Calu3 (cell line): ENCODE measurements around the gene MUC13. TPM values are rescaled to one million over a fixed set of nuclear protein-coding genes. Genes with fewer than 3 reads are reported as not detected.

ENCODE experiments used
- BruUV-seq: library from RNA; stranded (reverse); fragments of 400-500 nt; replicated peaks from 2 replicates; lab custom pipeline; 2021; lab: Mats Ljungman, UMichigan
- CTCF ChIA-PET: fragments of 300-600 bp; sonication (Branson Sonifier 250); formaldehyde crosslinking; loops from one replicate; lab custom pipeline; 2022; ENCODE audit warnings: antibody characterized with exemption; lab: Charles Lee
- DNase-seq: peaks from one replicate; pipeline ENCODE4 v3.0.0; 2022
- H3K27ac Mint-ChIP-seq: one replicate; pipeline ENCODE4 v1.8.0; 2022; ENCODE audit warnings: mixed read lengths; ENCODE audit not compliant: unreplicated experiment
- H3K27me3 Mint-ChIP-seq: one replicate; pipeline ENCODE4 v1.8.0; 2022; ENCODE audit warnings: mixed read lengths; ENCODE audit not compliant: unreplicated experiment
- H3K36me3 Mint-ChIP-seq: one replicate; pipeline ENCODE4 v1.8.0; 2022; ENCODE audit warnings: mild to moderate bottlenecking, moderate library complexity, mixed read lengths; ENCODE audit not compliant: insufficient read depth, unreplicated experiment
- H3K4me1 Mint-ChIP-seq: one replicate; pipeline ENCODE4 v1.8.0; 2022; ENCODE audit warnings: mild to moderate bottlenecking, low read depth, mixed read lengths; ENCODE audit not compliant: unreplicated experiment
- H3K4me3 Mint-ChIP-seq: one replicate; pipeline ENCODE4 v1.8.0; 2022; ENCODE audit warnings: mild to moderate bottlenecking, low read depth, moderate library complexity, mixed read lengths; ENCODE audit not compliant: unreplicated experiment
- H3K9me3 Mint-ChIP-seq: one replicate; pipeline ENCODE4 v1.8.0; 2022; ENCODE audit warnings: low read depth, mixed read lengths; ENCODE audit not compliant: unreplicated experiment
- intact Hi-C: fragments of 100-400 bp; cut with micrococcal nuclease; formaldehyde crosslinking; loops from one replicate; pipeline ENCODE4 v1.10.0; 2022; ENCODE audit not compliant: unreplicated experiment
- total RNA-seq: library from RNA; stranded (reverse); gene quantifications from 2 replicates; pipeline ENCODE4 v1.2.3, GENCODE V29; 2022
- TF ChIP-seq, protein P1 (sequence below): fragments of 200-600 bp; IDR thresholded peaks from one replicate; pipeline ENCODE4 v1.8.0; 2022; ENCODE audit warnings: antibody characterized with exemption; ENCODE audit not compliant: unreplicated experiment

MUC13 gene
- total RNA-seq, 1 experiment from 2014 or later, result 25.8 TPM

DNA sequence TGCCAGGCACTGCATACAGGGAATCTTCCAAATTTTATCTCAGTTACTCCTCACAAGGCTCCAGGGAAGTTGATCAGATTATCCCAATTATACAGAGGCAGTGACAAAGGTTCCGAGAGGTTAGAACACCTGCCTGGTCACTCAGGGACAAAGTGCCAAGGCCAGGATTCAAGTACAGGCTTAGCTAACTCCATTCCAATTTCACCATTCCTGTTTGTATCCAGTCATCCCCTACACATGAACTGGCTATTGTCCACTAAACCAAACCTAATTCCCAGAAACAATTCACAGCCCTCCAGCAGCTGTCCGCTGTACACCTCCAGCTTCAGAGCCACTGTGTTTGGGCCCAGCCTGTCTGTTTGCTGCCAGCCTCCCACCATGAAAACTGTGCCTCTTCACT lies 16.0 kb downstream of the MUC13 start:
- no peak for DNase-seq
- Mint-ChIP-seq H3K9me3 (no peaks in the 10 kb centered on the region), H3K36me3 (no peaks in the 10 kb centered on the region), H3K4me1 (no peaks in the 10 kb centered on the region), H3K4me3 (no peak overlapping the region), H3K27ac (no peak overlapping the region), H3K27me3 (no peaks in the 10 kb centered on the region)
- TF ChIP-seq, protein P1, sequence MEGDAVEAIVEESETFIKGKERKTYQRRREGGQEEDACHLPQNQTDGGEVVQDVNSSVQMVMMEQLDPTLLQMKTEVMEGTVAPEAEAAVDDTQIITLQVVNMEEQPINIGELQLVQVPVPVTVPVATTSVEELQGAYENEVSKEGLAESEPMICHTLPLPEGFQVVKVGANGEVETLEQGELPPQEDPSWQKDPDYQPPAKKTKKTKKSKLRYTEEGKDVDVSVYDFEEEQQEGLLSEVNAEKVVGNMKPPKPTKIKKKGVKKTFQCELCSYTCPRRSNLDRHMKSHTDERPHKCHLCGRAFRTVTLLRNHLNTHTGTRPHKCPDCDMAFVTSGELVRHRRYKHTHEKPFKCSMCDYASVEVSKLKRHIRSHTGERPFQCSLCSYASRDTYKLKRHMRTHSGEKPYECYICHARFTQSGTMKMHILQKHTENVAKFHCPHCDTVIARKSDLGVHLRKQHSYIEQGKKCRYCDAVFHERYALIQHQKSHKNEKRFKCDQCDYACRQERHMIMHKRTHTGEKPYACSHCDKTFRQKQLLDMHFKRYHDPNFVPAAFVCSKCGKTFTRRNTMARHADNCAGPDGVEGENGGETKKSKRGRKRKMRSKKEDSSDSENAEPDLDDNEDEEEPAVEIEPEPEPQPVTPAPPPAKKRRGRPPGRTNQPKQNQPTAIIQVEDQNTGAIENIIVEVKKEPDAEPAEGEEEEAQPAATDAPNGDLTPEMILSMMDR, result no peak
- intact Hi-C loops, result no loop called here
- no TSS peak for BruUV-seq
- CTCF ChIA-PET, result interaction anchor here (0.5 to 0.7 kb wide), 3 partner anchors 12 to 79 kb away, joined by 3 to 5 read pairs (median 3); no protein-coding TSS in a partner anchor

DNA sequence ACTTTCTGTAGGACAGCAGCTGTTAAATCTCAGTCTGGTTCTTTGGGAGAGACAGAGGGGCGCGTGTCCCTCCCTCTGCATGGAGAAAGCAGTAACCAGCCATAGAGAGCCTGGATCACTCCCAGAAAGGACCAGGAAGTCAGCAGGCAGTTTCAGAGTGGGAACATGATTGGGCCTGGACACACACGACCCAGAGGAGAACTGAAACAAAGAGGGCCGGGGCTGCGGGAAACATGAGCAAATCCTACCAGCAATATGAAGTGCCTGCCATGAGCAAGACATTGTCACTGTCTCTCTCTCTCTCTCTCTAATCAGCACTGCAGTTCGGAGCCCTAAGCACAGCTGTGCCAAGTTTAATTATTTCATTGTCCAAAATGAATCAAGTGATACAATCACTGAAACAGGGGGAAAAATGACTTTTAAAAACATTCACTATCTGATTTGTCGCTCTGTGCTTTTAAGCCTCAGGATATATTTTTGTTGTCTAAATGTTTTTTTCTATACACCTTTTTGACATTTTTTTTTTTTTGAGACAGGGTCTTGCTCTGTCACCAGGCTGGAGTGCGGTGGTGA lies 17.6 kb downstream of the MUC13 start:
- Mint-ChIP-seq H3K9me3 (no peaks in the 10 kb centered on the region), H3K27ac (no peak overlapping the region), H3K4me3 (no peak overlapping the region), H3K27me3 (no peaks in the 10 kb centered on the region), H3K36me3 (no peaks in the 10 kb centered on the region), H3K4me1 (no peaks in the 10 kb centered on the region)
- BruUV-seq, result no TSS peak
- no peak for DNase-seq
- TF ChIP-seq, protein P1, result no peak
- intact Hi-C loops, result no loop called here
- CTCF ChIA-PET, result no interaction called here

DNA sequence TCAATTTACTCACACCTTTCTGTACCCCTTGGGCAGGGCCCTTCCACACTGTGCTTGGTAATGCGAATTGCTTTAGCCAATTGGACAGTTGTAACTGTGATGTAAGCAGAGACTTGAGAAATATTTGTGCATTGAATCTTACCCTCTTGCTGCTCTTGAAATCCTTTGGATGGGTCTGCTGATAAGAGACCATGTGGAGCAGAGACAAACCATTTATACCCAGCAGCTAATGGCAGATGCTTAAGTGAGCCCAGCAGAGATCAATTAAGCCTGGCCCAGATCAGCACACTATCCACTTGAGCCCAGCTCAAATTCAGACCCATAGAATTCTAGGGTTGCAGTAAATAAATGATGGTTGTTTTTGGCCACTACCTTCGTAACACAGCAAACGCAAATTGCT lies 19.3 kb downstream of the MUC13 start:
- no peak for DNase-seq
- Mint-ChIP-seq H3K27ac (no peak overlapping the region), H3K4me1 (no peaks in the 10 kb centered on the region), H3K36me3 (no peaks in the 10 kb centered on the region), H3K27me3 (no peaks in the 10 kb centered on the region), H3K4me3 (no peak overlapping the region), H3K9me3 (no peaks in the 10 kb centered on the region)
- CTCF ChIA-PET, result no interaction called here
- TF ChIP-seq, protein P1, result no peak
- intact Hi-C loops, result no loop called here
- BruUV-seq, result no TSS peak

DNA sequence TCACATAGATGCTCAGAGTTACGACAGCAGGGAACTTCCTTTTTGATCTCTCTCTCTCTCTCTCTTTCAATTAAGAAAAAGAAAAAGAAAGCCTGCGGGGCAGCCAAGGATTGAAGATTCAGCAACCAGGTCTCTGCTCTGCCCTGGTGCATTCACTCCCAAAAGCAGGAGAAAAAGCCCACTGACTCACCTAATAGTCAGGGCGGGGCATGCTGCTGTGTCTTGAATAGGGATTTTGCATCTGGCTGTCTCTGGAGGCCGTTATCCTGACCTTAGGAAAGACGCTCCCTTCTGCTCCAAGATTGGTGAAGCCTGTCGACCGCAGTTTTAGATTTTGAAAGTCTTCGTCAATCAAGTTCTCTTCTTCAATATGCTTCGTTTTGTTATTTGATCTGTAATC lies 26.6 kb downstream of the MUC13 start:
- Mint-ChIP-seq H3K4me3 (no peak overlapping the region), H3K9me3 (no peaks in the 10 kb centered on the region), H3K36me3 (no peaks in the 10 kb centered on the region), H3K4me1 (no peaks in the 10 kb centered on the region), H3K27ac (no peak overlapping the region), H3K27me3 (no peaks in the 10 kb centered on the region)
- BruUV-seq, result no TSS peak
- DNase-seq, result no peak
- CTCF ChIA-PET, result no interaction called here
- intact Hi-C loops, result no loop called here
- TF ChIP-seq, protein P1, result no peak
